GM19240 (cell line): ENCODE measurements around the gene GPR142.

ENCODE experiments used
- DNase-seq: peaks from one replicate; pipeline ENCODE4 v3.0.0; 2011; ENCODE audit warnings: low spot score; ENCODE audit not compliant: insufficient read length

GPR142 gene

DNA sequence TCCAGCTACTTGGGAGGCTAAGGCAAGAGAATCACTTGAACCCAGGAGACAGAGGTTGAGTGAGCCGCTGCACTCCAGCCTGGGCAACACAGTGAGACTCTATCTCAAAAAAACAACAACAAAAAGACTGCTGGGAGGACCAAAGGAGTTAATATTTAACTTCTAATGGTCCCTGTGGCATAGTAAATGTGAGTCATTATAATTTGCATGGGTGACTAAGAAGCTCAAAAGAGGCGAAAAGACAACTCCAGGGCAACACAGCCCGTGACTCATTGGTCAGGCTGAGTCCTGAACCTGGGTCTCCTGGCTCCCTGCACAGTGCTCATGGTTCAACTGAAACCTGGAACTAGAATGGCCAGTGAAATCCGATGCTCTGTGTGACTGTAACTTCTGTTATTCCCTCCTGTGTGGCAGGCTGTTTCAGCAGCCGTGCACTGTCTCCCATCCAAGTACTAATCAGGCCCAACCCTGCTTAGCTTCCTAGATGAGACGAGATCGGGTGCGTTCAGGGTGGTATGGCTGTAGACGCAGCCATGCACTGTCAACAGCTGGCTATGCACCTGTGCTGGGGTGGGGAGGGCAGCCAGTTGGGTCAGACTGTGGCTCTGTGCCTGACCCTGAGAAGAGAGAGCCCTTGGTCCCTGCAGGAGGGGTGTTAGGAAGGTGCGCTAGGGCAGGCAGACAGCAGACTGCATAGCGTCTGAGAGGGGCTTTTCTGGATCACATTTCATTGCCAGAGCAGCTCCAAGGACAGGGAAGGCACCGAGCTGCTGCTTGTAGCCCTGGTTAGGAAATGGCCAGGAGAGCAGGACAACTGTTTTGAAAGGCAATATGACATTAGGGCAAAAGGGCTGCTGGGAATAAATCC is 50.1 kb downstream of the GPR142 start:
- peak; percentile 54 for DNase-seq

DNA sequence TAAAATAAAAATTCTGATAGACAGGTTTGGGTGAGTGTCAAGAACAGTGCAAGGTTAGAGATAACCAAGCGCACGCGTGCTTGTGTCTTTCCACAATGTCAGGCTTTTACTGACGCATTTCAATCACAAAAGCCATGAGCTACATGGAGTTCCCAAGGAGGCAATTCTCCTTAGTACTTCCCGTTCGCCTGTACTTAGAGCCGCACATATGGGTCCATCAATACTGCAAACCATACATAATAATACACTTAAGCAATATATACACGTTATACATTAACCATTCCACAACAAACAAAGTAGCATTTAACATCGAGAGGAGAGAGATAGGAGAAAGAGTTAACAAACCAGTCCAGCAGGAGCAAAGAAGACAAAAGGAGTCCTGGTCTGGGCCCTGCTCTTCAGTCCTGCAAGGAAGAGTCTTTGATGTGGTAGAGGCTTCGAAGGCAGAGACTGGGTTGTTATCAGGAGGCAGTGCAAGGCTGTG is 52.7 kb downstream of the GPR142 start:
- no peak for DNase-seq
